ENCODE results near the gene KYNU.

Gene KYNU

GRCh38 chr2:143075711-143076110, 198.2 kb downstream of the KYNU start:
- no peak for TF ChIP-seq CTCF (IDR thresholded peaks at IDR 0.05; ENCODE audit: low read depth, low read length)
- H3K4me3 ChIP-seq (ENCODE audit: low read depth, low read length), result no peak overlapping the region

- no peak for TF ChIP-seq CTCF (IDR thresholded peaks at IDR 0.05; ENCODE audit: low read depth, low read length)
These were observed 200.6 kb downstream of the KYNU start for GRCh38 chr2:143078104-143078503.

GRCh38 chr2:143081616-143082015, 204.2 kb downstream of the KYNU start:
- H3K4me3 ChIP-seq (ENCODE audit: low read depth, low read length), result no peak overlapping the region
- no peak for TF ChIP-seq CTCF (IDR thresholded peaks at IDR 0.05; ENCODE audit: low read depth, low read length)

More at GRCh38 chr2:143078104-143078503, 200.6 kb downstream of the KYNU start:
- H3K4me3 ChIP-seq (ENCODE audit: low read depth, low read length), result no peak overlapping the region

GRCh38 chr2:143083636-143084035, 206.2 kb downstream of the KYNU start:
- no peak for TF ChIP-seq CTCF (IDR thresholded peaks at IDR 0.05; ENCODE audit: low read depth, low read length)
- H3K4me3 ChIP-seq (ENCODE audit: low read depth, low read length), result peak overlapping the region; percentile 40

- no peak for TF ChIP-seq CTCF (IDR thresholded peaks at IDR 0.05; ENCODE audit: low read depth, low read length)
- H3K4me3 ChIP-seq (ENCODE audit: low read depth, low read length), result no peak overlapping the region
These were observed 207.0 kb downstream of the KYNU start for GRCh38 chr2:143084462-143084861.

- no peak overlapping the region for H3K4me3 ChIP-seq (ENCODE audit: low read depth, low read length)
- no peak for TF ChIP-seq CTCF (IDR thresholded peaks at IDR 0.05; ENCODE audit: low read depth, low read length)
These were observed 207.8 kb downstream of the KYNU start for GRCh38 chr2:143085125-143085784.

- no peak overlapping the region for H3K4me3 ChIP-seq (ENCODE audit: low read depth, low read length)
These were observed 209.6 kb downstream of the KYNU start for GRCh38 chr2:143087033-143087432.

More at GRCh38 chr2:143087033-143087432, 209.6 kb downstream of the KYNU start:
- TF ChIP-seq CTCF (IDR thresholded peaks at IDR 0.05; ENCODE audit: low read depth, low read length), result no peak
